ES-I3 (cell line): Measurements from ENCODE around the gene KRT6C.
"Not testable (repeated sequence)": the region's sequence is repeated elsewhere in the genome, so short reads cannot be mapped to it uniquely, and the experiment has no call there.

Experiments
- H3K36me3 ChIP-seq: 2 replicates; pipeline ENCODE4 v1.6.1; 2013; ENCODE audit warnings: mild to moderate bottlenecking, low read length, control low read depth, moderate library complexity; ENCODE audit not compliant: insufficient read depth
- H3K4me1 ChIP-seq: 2 replicates; pipeline ENCODE4 v1.6.1; 2013; ENCODE audit warnings: mild to moderate bottlenecking, control low read depth, low read length; ENCODE audit not compliant: insufficient read depth
- H3K9ac ChIP-seq: 2 replicates; pipeline ENCODE4 v1.6.1; 2013; ENCODE audit warnings: low read depth, mild to moderate bottlenecking, low read length, moderate library complexity
- H3K9me3 ChIP-seq: 2 replicates; pipeline ENCODE4 v1.6.1; 2013; ENCODE audit warnings: mild to moderate bottlenecking, low read length, moderate library complexity; ENCODE audit not compliant: control insufficient read depth, insufficient read depth

The KRT6C gene

DNA sequence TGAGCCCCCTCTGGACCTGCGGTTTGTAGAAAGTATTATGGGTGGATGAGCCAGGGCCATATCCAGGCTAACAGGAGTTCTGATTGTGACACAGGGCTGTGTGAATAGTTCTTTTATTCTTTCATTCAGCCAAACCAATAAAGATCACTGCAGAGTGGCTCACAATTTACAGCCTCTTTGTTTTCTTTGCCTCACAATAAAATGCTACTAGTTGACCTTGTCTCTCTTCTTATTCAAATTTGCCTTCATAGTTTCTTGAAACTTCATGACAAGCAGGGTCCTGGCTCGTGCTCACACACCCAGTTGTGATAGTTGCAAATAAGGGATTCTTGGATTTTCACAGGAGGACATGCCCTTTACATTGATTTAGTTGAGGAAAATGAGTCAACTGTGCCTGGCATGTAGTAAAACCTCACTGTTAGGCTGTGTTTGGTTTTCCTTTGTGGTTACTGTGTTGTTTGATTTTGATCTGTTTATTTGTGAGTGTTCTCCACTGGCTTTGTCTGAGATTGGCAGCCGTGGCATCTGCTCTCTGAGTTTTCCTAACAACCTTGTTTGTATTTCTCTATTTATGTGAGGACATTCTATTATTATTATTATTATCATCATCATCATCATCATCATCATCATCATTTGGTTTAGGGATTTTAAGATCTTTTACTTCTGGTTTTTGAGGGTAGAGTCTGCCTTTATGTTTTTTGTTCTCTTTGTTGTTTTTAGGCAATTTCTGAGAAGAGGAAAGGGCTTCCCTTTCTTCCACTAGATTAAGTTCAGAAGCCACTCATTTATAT, 19.0 kb downstream of the KRT6C start:
- H3K4me1 ChIP-seq: no peaks in the 10 kb centered on the region
- H3K36me3 ChIP-seq: no peaks in the 10 kb centered on the region
- no peak overlapping the region for H3K9ac ChIP-seq
- no peaks in the 10 kb centered on the region for H3K9me3 ChIP-seq

DNA sequence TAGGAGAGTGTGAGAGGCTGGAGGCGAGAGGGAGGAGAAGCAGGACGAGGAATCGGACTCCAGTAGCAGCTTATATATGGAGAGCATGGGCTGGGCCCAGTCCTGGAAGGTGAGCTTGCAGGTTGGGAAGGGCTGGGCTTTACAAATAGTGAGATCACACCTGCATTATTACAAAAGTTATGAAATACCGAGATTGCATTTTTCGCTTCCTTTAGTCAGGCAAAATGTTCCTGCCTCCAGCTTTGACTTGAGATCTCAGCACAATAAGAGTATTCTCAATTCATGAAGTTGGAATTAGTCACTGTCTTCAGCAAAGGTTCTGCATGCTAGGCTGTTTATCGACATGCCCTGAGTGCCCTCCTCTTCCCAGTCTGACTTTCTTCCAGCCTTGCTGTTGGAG, 21.5 kb downstream of the KRT6C start, which contains the start of gene KRT6B:
Gene KRT6B (minus strand): TSS at position 46 of the 400 bp plus-strand sequence. CDS start 68 bp downstream, outside the sequence.
- H3K9ac ChIP-seq: no peak within 1 kb of the TSS

DNA sequence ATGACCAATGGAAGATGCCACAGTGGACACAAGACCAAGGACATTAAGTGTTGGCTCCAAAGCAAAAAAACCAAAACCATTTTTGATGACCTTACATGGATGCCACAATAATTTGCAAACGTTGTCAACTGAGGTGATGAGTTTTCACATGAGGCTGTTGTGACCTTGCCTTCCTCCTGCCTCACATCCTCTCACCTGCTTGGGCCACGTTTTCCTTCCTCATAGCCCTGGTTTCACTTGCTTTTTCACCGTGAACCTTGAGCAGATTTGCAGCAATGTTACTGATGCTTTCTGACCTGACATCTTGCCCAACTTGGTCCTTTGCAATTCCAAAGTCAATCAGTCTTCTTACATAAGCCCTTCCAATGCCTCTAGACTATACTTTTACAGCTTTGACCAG, 25.4 kb downstream of the KRT6C start:
- no peaks in the 10 kb centered on the region for H3K36me3 ChIP-seq
- no peak overlapping the region for H3K9ac ChIP-seq
- no peaks in the 10 kb centered on the region for H3K4me1 ChIP-seq
- H3K9me3 ChIP-seq: no peaks in the 10 kb centered on the region

More for the DNA sequence above, 21.5 kb downstream of the KRT6C start, which contains the start of gene KRT6B:
- no peaks in the 10 kb centered on the region for H3K9me3 ChIP-seq
- H3K36me3 ChIP-seq: no peaks in the 10 kb centered on the region
- H3K4me1 ChIP-seq: no peaks in the 10 kb centered on the region

DNA sequence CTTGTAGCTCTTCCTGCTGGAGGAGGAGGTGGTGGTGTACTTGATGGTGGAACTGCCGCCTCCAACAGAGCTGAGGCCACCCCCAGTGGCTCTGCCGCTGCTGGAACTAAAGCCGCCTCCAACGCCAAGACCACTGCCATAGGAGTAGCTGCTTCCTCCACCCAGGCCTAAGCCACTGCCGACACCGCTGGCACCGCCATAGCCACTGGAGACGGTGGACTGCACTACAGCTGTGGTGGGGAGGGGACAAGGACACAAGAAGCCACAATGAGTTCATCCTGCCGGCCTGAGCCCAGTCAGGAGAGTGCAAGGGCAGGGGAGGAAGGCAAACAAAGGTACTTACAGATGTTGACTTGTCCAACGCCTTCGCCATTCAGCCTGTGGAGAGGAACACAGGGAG, 26.4 kb downstream of the KRT6C start:
- H3K9me3 ChIP-seq, H3K4me1 ChIP-seq, H3K9ac ChIP-seq, H3K36me3 ChIP-seq: not testable (repeated sequence)

GRCh38 chr12:52446367-52447045, 27.1 kb downstream of the KRT6C start:
- H3K9me3 ChIP-seq: no peaks in the 10 kb centered on the region
- H3K36me3 ChIP-seq: no peaks in the 10 kb centered on the region
- H3K9ac ChIP-seq: no peak overlapping the region
- peaks cover 2% of the 10 kb centered on the region; the same call in 1 of the 2 replicates for H3K4me1 ChIP-seq

DNA sequence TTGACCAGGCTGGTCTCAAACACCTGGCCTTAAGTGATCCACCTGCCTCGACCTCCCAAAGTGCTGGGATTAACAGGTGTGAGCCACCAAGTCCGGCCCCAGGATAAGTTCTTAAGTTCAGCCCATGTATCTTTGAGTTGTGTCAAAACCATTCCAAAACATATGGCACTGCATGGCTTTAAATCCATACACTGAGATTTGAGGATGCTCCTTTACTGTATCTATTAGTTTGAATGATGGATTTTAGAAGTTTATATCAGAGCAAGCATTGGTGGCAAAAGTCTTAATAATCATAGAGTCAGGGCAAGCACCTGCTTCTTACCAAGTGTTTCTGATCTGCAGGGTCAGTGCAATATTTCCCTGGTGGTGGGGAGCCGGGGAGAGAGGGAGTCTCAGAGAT, 27.7 kb downstream of the KRT6C start:
- peaks cover 7% of the 10 kb centered on the region; the same call in 1 of the 2 replicates for H3K4me1 ChIP-seq
- H3K9me3 ChIP-seq: no peaks in the 10 kb centered on the region
- no peak overlapping the region for H3K9ac ChIP-seq
- H3K36me3 ChIP-seq: no peaks in the 10 kb centered on the region

GRCh38 chr12:52444647-52445595, 28.7 kb downstream of the KRT6C start:
- no peak overlapping the region for H3K9ac ChIP-seq
- no peaks in the 10 kb centered on the region for H3K9me3 ChIP-seq
- H3K36me3 ChIP-seq: no peaks in the 10 kb centered on the region
- peaks cover 7% of the 10 kb centered on the region; the same call in 1 of the 2 replicates for H3K4me1 ChIP-seq

DNA sequence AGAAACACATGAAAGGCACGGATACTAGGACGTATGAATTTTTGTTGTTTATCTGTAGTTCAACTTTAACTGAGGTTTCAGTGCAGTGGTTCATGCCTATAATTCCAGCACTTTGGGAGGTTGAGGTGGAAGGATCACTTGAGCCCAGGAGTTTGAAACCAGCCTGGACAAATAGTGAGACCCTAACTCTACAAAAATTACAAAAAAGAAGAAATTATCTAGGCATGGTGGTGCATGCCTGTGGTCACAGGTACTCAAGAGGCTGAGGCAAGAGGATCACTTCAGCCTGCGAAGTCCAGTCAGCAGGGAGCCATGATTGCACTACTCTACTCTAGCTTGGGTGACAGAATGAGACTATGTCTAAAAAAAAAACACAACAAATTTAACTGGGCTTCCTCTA, 29.6 kb downstream of the KRT6C start:
- Histone ChIP-seq H3K4me1 (peaks cover 7% of the 10 kb centered on the region; the same call in 1 of the 2 replicates), H3K9me3 (no peaks in the 10 kb centered on the region), H3K9ac (no peak overlapping the region), H3K36me3 (no peaks in the 10 kb centered on the region)

DNA sequence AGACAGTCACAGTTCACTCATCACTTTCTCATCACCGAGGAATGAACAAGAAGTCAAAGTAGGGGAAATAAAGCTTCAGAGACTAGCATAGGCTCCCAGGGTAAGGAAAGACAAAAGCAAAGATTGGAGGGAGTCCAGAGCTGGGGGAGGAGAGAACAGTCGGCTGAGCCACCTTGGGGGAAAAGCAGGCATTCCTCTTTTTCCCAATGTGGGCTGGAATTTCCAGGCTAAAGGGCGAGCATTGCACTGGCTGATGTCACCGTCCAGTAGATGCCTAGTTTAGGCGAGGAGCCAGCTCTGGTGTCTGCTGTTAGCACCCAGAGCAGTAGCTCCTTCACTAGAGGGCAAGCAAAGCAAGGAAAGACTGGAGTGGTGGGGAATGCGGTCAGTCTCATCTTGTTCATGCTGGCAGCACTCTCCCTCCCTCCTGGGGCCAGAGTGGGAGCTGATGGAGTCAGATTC, 31.0 kb downstream of the KRT6C start:
- Histone ChIP-seq H3K36me3 (no peaks in the 10 kb centered on the region), H3K9me3 (no peaks in the 10 kb centered on the region), H3K9ac (no peak overlapping the region), H3K4me1 (peaks cover 7% of the 10 kb centered on the region; the same call in 1 of the 2 replicates)

- no peaks in the 10 kb centered on the region for H3K36me3 ChIP-seq
- H3K4me1 ChIP-seq: peaks cover 7% of the 10 kb centered on the region; the same call in 1 of the 2 replicates
- H3K9me3 ChIP-seq: no peaks in the 10 kb centered on the region
- no peak overlapping the region for H3K9ac ChIP-seq
These were observed 32.2 kb downstream of the KRT6C start for GRCh38 chr12:52441320-52441911.

DNA sequence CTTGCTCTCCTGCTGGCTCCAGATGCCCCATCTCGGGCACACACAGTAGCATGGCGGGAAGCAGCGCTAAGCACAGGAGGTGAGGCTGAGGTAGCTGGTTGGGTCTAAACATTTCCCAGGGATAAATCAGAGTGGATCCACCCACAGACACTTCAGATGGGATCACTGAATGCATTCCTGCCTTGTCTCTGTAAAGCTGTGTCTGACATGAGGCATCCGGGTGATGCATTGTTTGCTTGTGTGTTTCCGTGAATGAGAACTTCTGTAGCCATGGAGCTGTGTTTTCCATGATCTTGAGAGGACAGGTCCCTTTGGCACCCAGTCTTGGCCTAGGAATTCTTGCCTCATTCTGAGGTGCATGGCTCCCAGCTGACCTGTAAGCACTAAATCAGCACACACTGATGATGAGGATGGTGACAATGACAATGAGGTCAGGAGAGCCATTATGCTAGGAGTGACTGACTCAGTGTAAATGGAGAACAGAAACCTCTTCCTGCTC, 32.7 kb downstream of the KRT6C start:
- H3K9me3 ChIP-seq: no peaks in the 10 kb centered on the region
- peaks cover 7% of the 10 kb centered on the region; the same call in 1 of the 2 replicates for H3K4me1 ChIP-seq
- no peak overlapping the region for H3K9ac ChIP-seq
- H3K36me3 ChIP-seq: no peaks in the 10 kb centered on the region

DNA sequence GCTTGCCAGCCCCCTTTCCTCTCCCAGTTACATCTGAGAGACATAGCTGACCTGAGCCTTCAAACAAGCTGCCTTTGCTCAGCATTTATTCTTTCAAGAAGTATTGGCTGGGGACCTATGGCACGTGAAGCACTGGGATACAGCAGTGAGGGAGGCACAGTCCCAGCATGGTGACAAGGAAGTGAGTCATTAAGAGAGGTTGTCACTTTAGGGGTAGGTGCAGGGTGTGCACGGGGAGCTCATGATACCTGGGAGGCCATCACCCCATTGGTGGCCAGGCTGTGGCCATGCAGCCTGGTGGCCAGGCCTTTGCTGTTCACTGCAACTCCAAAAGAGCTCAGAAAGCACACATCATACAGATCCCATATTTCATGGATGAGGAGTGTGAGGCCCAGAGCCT, 33.8 kb downstream of the KRT6C start:
- no peaks in the 10 kb centered on the region for H3K36me3 ChIP-seq
- H3K4me1 ChIP-seq: peaks cover 7% of the 10 kb centered on the region; the same call in 1 of the 2 replicates
- H3K9me3 ChIP-seq: no peaks in the 10 kb centered on the region
- H3K9ac ChIP-seq: no peak overlapping the region

- Histone ChIP-seq H3K4me1 (peaks cover 7% of the 10 kb centered on the region; the same call in 1 of the 2 replicates), H3K9me3 (no peaks in the 10 kb centered on the region), H3K36me3 (no peaks in the 10 kb centered on the region), H3K9ac (no peak overlapping the region)
These were observed 34.2 kb downstream of the KRT6C start for GRCh38 chr12:52439420-52439819.
